GM12865 (cell line): Measurements from ENCODE around the gene SEMA5A.

Experiments
- DNase-seq: peaks from one replicate; pipeline ENCODE4 v3.0.0; 2010; ENCODE audit warnings: low read depth
- H3K4me3 ChIP-seq: 2 replicates; pipeline ENCODE4 v1.5.1; 2011; ENCODE audit warnings: mild to moderate bottlenecking, low read depth, low read length, control low read depth
- CTCF ChIP-seq: IDR thresholded peaks from 2 replicates; pipeline ENCODE4 v1.5.1; 2011; ENCODE audit warnings: low read length, control low read depth, low read depth, inconsistent platforms; ENCODE audit not compliant: insufficient read depth; ENCODE audit errors: missing control alignments

Gene SEMA5A

DNA sequence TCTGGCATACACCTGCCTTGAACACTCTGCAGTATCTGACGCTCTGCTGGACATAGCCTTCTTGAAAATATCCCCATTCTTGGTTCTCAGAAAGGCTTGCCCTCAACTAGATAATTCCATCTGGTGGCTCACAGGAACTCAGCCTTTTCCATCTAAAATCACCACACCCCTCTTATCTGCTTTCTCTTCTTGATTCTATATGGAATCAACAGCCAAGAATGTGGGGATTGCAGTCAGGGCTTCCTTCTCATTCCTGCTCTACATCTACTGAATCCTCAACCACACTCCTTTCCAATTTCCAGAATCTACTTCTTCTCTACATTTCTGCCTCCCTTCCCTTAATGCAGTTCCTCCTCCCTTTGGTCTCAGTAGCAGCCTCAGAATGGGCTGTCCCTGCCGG is 170.1 kb downstream of the SEMA5A start:
- DNase-seq, result no peak
- no peak overlapping the region for H3K4me3 ChIP-seq
- no peak for TF ChIP-seq CTCF

DNA sequence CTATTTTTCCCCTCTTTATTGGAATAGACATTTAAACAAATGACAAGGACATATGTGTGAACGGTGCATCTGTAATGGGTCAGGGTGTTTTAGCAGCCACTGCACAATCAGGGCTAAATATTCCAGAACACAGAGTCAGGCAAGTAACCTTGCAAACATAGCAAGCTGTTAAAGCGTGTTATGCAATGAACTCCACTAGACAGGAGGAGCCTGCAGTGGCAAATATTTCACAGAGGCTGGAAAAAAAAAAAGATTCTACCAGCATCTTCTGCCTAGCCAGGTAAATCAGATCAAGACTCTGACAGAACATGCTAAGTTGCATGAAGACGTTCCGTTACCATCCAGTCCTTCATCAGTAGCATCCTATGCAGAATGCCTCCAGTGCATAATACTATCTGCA is 171.8 kb downstream of the SEMA5A start:
- no peak for TF ChIP-seq CTCF
- no peak for DNase-seq
- H3K4me3 ChIP-seq, result no peak overlapping the region

DNA sequence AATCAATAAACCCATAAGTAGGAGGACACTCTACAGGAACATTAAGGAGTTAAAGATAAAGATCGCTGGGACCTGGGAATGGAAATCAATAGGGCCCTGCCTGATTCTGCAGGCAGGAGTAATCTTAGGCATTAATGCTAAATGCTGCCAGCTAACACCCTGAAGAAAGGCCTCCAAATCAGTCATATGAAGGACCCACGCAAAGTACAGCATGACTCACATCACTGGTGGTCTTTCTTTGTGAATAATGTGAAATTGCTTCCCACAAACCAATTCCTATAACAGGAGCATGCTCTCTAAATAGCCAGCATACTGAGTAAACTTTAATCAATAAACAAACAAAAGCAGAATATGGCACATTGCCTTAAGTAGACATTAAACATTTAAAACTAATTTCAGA is 172.3 kb downstream of the SEMA5A start:
- no peak for DNase-seq
- no peak for TF ChIP-seq CTCF
- H3K4me3 ChIP-seq, result no peak overlapping the region

DNA sequence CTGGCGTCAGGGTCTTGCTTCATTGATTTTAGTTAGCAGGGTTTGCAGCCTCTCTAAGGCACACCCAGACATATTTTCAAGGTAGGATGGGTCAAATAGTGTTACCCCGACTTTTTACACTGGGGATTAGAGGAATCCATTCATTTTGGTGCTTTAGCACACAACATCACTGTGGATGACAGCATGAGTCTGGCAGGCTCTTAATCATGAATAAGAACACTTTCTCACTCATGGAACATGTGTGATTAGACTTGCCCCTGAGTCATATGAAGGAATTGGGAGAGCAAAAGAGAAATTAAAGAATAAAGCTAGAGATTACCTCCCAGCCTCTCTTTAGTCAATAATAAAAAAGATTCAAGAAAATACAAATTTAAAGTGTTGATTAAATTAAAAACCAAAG is 175.6 kb downstream of the SEMA5A start:
- H3K4me3 ChIP-seq, result no peak overlapping the region
- no peak for TF ChIP-seq CTCF
- no peak for DNase-seq

DNA sequence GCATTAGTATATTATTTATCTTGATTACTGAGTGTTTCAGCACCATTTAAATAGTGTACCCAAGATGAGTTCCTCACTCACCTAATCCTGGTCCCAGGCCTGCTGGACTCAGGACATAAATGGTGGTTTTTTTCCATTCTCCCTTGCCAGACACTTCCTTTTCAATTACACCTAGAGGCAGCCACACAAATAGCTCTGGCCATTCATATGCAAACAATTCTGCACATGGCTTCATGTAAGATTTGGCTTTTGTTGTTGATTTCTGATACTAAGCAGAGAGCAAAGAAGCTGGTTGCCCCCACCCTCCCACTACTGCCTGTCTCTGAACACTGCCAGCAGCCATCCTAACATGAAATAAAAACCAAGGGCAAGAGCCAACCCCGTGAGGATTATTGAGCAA is 180.4 kb downstream of the SEMA5A start:
- no peak overlapping the region for H3K4me3 ChIP-seq
- no peak for TF ChIP-seq CTCF
- DNase-seq, result no peak

GRCh38 chr5:9363449-9363848 is 182.4 kb downstream of the SEMA5A start:
- TF ChIP-seq CTCF, result no peak
- no peak overlapping the region; the same call in 1 of the 2 replicates for H3K4me3 ChIP-seq
- DNase-seq, result no peak

- TF ChIP-seq CTCF, result no peak
- DNase-seq, result peak; percentile 63
- H3K4me3 ChIP-seq, result no peak overlapping the region; the same call in 1 of the 2 replicates
These were observed 182.8 kb downstream of the SEMA5A start for GRCh38 chr5:9363026-9363425.
